Measurements from ENCODE around the gene PTGER3. TPM values are rescaled to one million over a fixed set of nuclear protein-coding genes. Genes with fewer than 3 reads are reported as not detected.

PTGER3 gene
- total and polyA plus RNA-seq, 5 donors from 2014 or later: 0.32 TPM; not detected in 4

- H3K4me1 ChIP-seq (ENCODE audit: control insufficient read depth, insufficient read depth, low read length, poor library complexity, severe bottlenecking): peaks cover 18% of the 10 kb centered on the region
- peaks cover 31% of the 10 kb centered on the region for H3K27me3 ChIP-seq (ENCODE audit: control insufficient read depth, insufficient read depth, low read length)
- H3K27ac ChIP-seq (ENCODE audit: insufficient read depth, low read length, poor library complexity, severe bottlenecking): no peak overlapping the region
- H3K27me3 Mint-ChIP-seq: peaks cover 62% of the 10 kb centered on the region
- H3K4me3 ChIP-seq (ENCODE audit: low read depth, low read length): peak overlapping the region; percentile 38
- DNase-seq: peak in 2 of 3 donors; percentile 14 to 27
- H3K36me3 ChIP-seq (ENCODE audit: control insufficient read depth, insufficient read depth, low read length): no peaks in the 10 kb centered on the region
- peak; percentile 36 to 55 for ATAC-seq (ENCODE audit: low read depth in 2 of 2)
- H3K9me3 Mint-ChIP-seq: peaks cover 0 to 4% (median 0%) of the 10 kb centered on the region in 7 donors
- H3K27ac Mint-ChIP-seq: no peak overlapping the region
- no peaks in the 10 kb centered on the region for H3K9me3 ChIP-seq (ENCODE audit: control insufficient read depth in 2 of 2, low read length in 2 of 2)
- H3K4me1 Mint-ChIP-seq: peaks cover 0 to 24% (median 12%) of the 10 kb centered on the region in 4 donors
- H3K36me3 Mint-ChIP-seq: no peaks in the 10 kb centered on the region
- H3K4me3 Mint-ChIP-seq: peak overlapping the region; percentile 61 to 87 (median 78)
Measured at GRCh38 chr1:71046891-71047634, 553 bp downstream of the PTGER3 start.

GRCh38 chr1:71045463-71046028 is 2.1 kb downstream of the PTGER3 start:
- Mint-ChIP-seq H3K9me3 (peaks cover 0 to 4% (median 0%) of the 10 kb centered on the region in 7 donors), H3K4me3 (peak overlapping the region in 2 of 4 donors; percentile 58 to 68), H3K27ac (no peak overlapping the region), H3K4me1 (peaks cover 0 to 24% (median 12%) of the 10 kb centered on the region in 4 donors), H3K27me3 (peaks cover 70% of the 10 kb centered on the region), H3K36me3 (no peaks in the 10 kb centered on the region)
- DNase-seq (no peak), ATAC-seq (ENCODE audit: low read depth in 2 of 2) (no peak)
- H3K9me3 ChIP-seq (ENCODE audit: control insufficient read depth in 2 of 2, low read length in 2 of 2): no peaks in the 10 kb centered on the region
- no peak overlapping the region for H3K4me3 ChIP-seq (ENCODE audit: low read depth, low read length)
- peaks cover 34% of the 10 kb centered on the region for H3K27me3 ChIP-seq (ENCODE audit: control insufficient read depth, insufficient read depth, low read length)
- H3K36me3 ChIP-seq (ENCODE audit: control insufficient read depth, insufficient read depth, low read length): no peaks in the 10 kb centered on the region
- no peak overlapping the region for H3K27ac ChIP-seq (ENCODE audit: insufficient read depth, low read length, poor library complexity, severe bottlenecking)
- peaks cover 18% of the 10 kb centered on the region for H3K4me1 ChIP-seq (ENCODE audit: control insufficient read depth, insufficient read depth, low read length, poor library complexity, severe bottlenecking)

- Mint-ChIP-seq H3K36me3 (peaks cover under 1% of the 10 kb centered on the region), H3K4me3 (no peak overlapping the region), H3K27me3 (peaks cover 74% of the 10 kb centered on the region), H3K4me1 (peaks cover 0 to 24% (median 12%) of the 10 kb centered on the region in 4 donors), H3K27ac (no peak overlapping the region), H3K9me3 (peaks cover 0 to 4% (median 0%) of the 10 kb centered on the region in 7 donors)
- no peak for ATAC-seq (ENCODE audit: low read depth in 2 of 2)
- no peak for DNase-seq
- Histone ChIP-seq H3K4me1 (ENCODE audit: control insufficient read depth, insufficient read depth, low read length, poor library complexity, severe bottlenecking) (peaks cover 18% of the 10 kb centered on the region), H3K4me3 (ENCODE audit: low read depth, low read length) (no peak overlapping the region), H3K36me3 (ENCODE audit: control insufficient read depth, insufficient read depth, low read length) (no peaks in the 10 kb centered on the region), H3K9me3 (ENCODE audit: control insufficient read depth in 2 of 2, low read length in 2 of 2) (no peaks in the 10 kb centered on the region), H3K27me3 (ENCODE audit: control insufficient read depth, insufficient read depth, low read length) (peaks cover 34% of the 10 kb centered on the region), H3K27ac (ENCODE audit: insufficient read depth, low read length, poor library complexity, severe bottlenecking) (no peak overlapping the region)
Measured at GRCh38 chr1:71044833-71045232, 2.8 kb downstream of the PTGER3 start.

- Mint-ChIP-seq H3K27ac (no peak overlapping the region), H3K36me3 (peaks cover 4% of the 10 kb centered on the region), H3K27me3 (peaks cover 72% of the 10 kb centered on the region), H3K4me3 (no peak overlapping the region), H3K4me1 (peaks cover 0 to 20% (median 9%) of the 10 kb centered on the region in 4 donors), H3K9me3 (peaks cover 0 to 10% (median 0%) of the 10 kb centered on the region in 7 donors)
- no peak overlapping the region for H3K4me3 ChIP-seq (ENCODE audit: low read depth, low read length)
- peaks cover 18% of the 10 kb centered on the region for H3K4me1 ChIP-seq (ENCODE audit: control insufficient read depth, insufficient read depth, low read length, poor library complexity, severe bottlenecking)
- H3K9me3 ChIP-seq (ENCODE audit: control insufficient read depth in 2 of 2, low read length in 2 of 2): no peaks in the 10 kb centered on the region
- no peak overlapping the region for H3K27ac ChIP-seq (ENCODE audit: insufficient read depth, low read length, poor library complexity, severe bottlenecking)
- DNase-seq: no peak
- no peaks in the 10 kb centered on the region for H3K36me3 ChIP-seq (ENCODE audit: control insufficient read depth, insufficient read depth, low read length)
- H3K27me3 ChIP-seq (ENCODE audit: control insufficient read depth, insufficient read depth, low read length): peaks cover 29% of the 10 kb centered on the region
- no peak for ATAC-seq (ENCODE audit: low read depth in 2 of 2)
Measured at GRCh38 chr1:71043065-71043464, 4.6 kb downstream of the PTGER3 start.

- Histone ChIP-seq H3K27me3 (ENCODE audit: control insufficient read depth, insufficient read depth, low read length) (peaks cover 27% of the 10 kb centered on the region), H3K9me3 (ENCODE audit: control insufficient read depth in 2 of 2, low read length in 2 of 2) (no peaks in the 10 kb centered on the region), H3K27ac (ENCODE audit: insufficient read depth, low read length, poor library complexity, severe bottlenecking) (no peak overlapping the region), H3K36me3 (ENCODE audit: control insufficient read depth, insufficient read depth, low read length) (no peaks in the 10 kb centered on the region), H3K4me1 (ENCODE audit: control insufficient read depth, insufficient read depth, low read length, poor library complexity, severe bottlenecking) (peaks cover 6% of the 10 kb centered on the region), H3K4me3 (ENCODE audit: low read depth, low read length) (no peak overlapping the region)
- Mint-ChIP-seq H3K9me3 (peaks cover 0 to 10% (median 0%) of the 10 kb centered on the region in 7 donors), H3K27ac (no peak overlapping the region), H3K27me3 (peaks cover 76% of the 10 kb centered on the region), H3K36me3 (peaks cover 4% of the 10 kb centered on the region), H3K4me3 (no peak overlapping the region), H3K4me1 (peaks cover 0 to 13% (median 8%) of the 10 kb centered on the region in 4 donors)
- no peak for DNase-seq
- ATAC-seq (ENCODE audit: low read depth in 2 of 2): no peak
Measured at GRCh38 chr1:71041806-71042205, 5.8 kb downstream of the PTGER3 start.

GRCh38 chr1:71039661-71040262 is 7.9 kb downstream of the PTGER3 start:
- peak overlapping the region in 1 of 4 donors; percentile 4 for H3K4me3 Mint-ChIP-seq
- H3K4me3 ChIP-seq (ENCODE audit: low read depth, low read length): no peak overlapping the region
- DNase-seq (no peak), ATAC-seq (ENCODE audit: low read depth in 2 of 2) (no peak)
- no peaks in the 10 kb centered on the region for H3K4me1 ChIP-seq (ENCODE audit: control insufficient read depth, insufficient read depth, low read length, poor library complexity, severe bottlenecking)
- peaks cover 25% of the 10 kb centered on the region for H3K27me3 ChIP-seq (ENCODE audit: control insufficient read depth, insufficient read depth, low read length)
- H3K4me1 Mint-ChIP-seq: no peaks in the 10 kb centered on the region
- H3K27ac Mint-ChIP-seq: peak overlapping the region in 1 of 3 donors; percentile 17
- no peaks in the 10 kb centered on the region for H3K9me3 ChIP-seq (ENCODE audit: control insufficient read depth in 2 of 2, low read length in 2 of 2)
- peaks cover 59% of the 10 kb centered on the region for H3K27me3 Mint-ChIP-seq
- H3K36me3 ChIP-seq (ENCODE audit: control insufficient read depth, insufficient read depth, low read length): no peaks in the 10 kb centered on the region
- peaks cover 4% of the 10 kb centered on the region for H3K36me3 Mint-ChIP-seq
- H3K9me3 Mint-ChIP-seq: peaks cover 0 to 6% (median 0%) of the 10 kb centered on the region in 7 donors
- H3K27ac ChIP-seq (ENCODE audit: insufficient read depth, low read length, poor library complexity, severe bottlenecking): no peak overlapping the region

- no peaks in the 10 kb centered on the region for H3K4me1 ChIP-seq (ENCODE audit: control insufficient read depth, insufficient read depth, low read length, poor library complexity, severe bottlenecking)
- H3K27ac Mint-ChIP-seq: no peak overlapping the region
- no peaks in the 10 kb centered on the region for H3K4me1 Mint-ChIP-seq
- peaks cover 25% of the 10 kb centered on the region for H3K27me3 ChIP-seq (ENCODE audit: control insufficient read depth, insufficient read depth, low read length)
- DNase-seq (no peak), ATAC-seq (ENCODE audit: low read depth in 2 of 2) (no peak)
- H3K36me3 Mint-ChIP-seq: peaks cover 4% of the 10 kb centered on the region
- no peak overlapping the region for H3K4me3 Mint-ChIP-seq
- H3K4me3 ChIP-seq (ENCODE audit: low read depth, low read length): no peak overlapping the region
- peaks cover 0 to 6% (median 0%) of the 10 kb centered on the region in 7 donors for H3K9me3 Mint-ChIP-seq
- peaks cover 57% of the 10 kb centered on the region for H3K27me3 Mint-ChIP-seq
- H3K36me3 ChIP-seq (ENCODE audit: control insufficient read depth, insufficient read depth, low read length): no peaks in the 10 kb centered on the region
- H3K9me3 ChIP-seq (ENCODE audit: control insufficient read depth in 2 of 2, low read length in 2 of 2): no peaks in the 10 kb centered on the region
- no peak overlapping the region for H3K27ac ChIP-seq (ENCODE audit: insufficient read depth, low read length, poor library complexity, severe bottlenecking)
Measured at GRCh38 chr1:71038942-71039341, 8.7 kb downstream of the PTGER3 start.
